ENCODE measurements around the gene TRHDE. TPM values are rescaled to one million over a fixed set of nuclear protein-coding genes. Genes with fewer than 3 reads are reported as not detected.

TRHDE gene
- total and polyA plus RNA-seq, 4 donors, result 0.19 to 7.5 (median 3.5) TPM

- Histone ChIP-seq H3K4me1 (ENCODE audit: control insufficient read depth in 5 of 5, insufficient read depth in 5 of 5, low read length in 5 of 5) (no peaks in the 10 kb centered on the region), H3K27me3 (ENCODE audit: control insufficient read depth in 3 of 3, insufficient read depth in 3 of 3, low read length in 2 of 3) (no peaks in the 10 kb centered on the region), H3K4me3 (no peak overlapping the region), H3K36me3 (ENCODE audit: control insufficient read depth in 4 of 4, insufficient read depth in 4 of 4, low read length in 4 of 4) (no peaks in the 10 kb centered on the region), H3K9me3 (ENCODE audit: control insufficient read depth in 4 of 4, insufficient read depth in 3 of 4, low read length in 3 of 4) (no peaks in the 10 kb centered on the region), H3K9ac (ENCODE audit: insufficient read depth in 1 of 2, low read length in 2 of 2) (no peak overlapping the region), H3K27ac (ENCODE audit: low read depth in 1 of 2, low read length in 1 of 2) (no peak overlapping the region)
- WGBS, 2 donors, result 85 to 88% methylated on average over 7 of the region's 7 CpGs
- no peak for TF ChIP-seq CTCF (IDR thresholded peaks at IDR 0.05; ENCODE audit: control extremely low read depth, extremely low read depth)
- ATAC-seq (ENCODE audit: insufficient read depth, low FRiP score) (no peak), DNase-seq (no peak)
These were observed 160.0 kb downstream of the TRHDE start for GRCh38 chr12:72432037-72432604.

GRCh38 chr12:72433298-72433697, 161.1 kb downstream of the TRHDE start:
- TF ChIP-seq CTCF (IDR thresholded peaks at IDR 0.05; ENCODE audit: control extremely low read depth, extremely low read depth), result no peak
- ATAC-seq (ENCODE audit: insufficient read depth, low FRiP score) (no peak), DNase-seq (no peak)
- Histone ChIP-seq H3K36me3 (ENCODE audit: control insufficient read depth in 4 of 4, insufficient read depth in 4 of 4, low read length in 4 of 4) (no peaks in the 10 kb centered on the region), H3K27ac (ENCODE audit: low read depth in 1 of 2, low read length in 1 of 2) (no peak overlapping the region), H3K9me3 (ENCODE audit: control insufficient read depth in 4 of 4, insufficient read depth in 3 of 4, low read length in 3 of 4) (no peaks in the 10 kb centered on the region), H3K4me3 (no peak overlapping the region), H3K4me1 (ENCODE audit: control insufficient read depth in 5 of 5, insufficient read depth in 5 of 5, low read length in 5 of 5) (no peaks in the 10 kb centered on the region), H3K27me3 (ENCODE audit: control insufficient read depth in 3 of 3, insufficient read depth in 3 of 3, low read length in 2 of 3) (no peaks in the 10 kb centered on the region), H3K9ac (ENCODE audit: insufficient read depth in 1 of 2, low read length in 2 of 2) (no peak overlapping the region)
- 70 to 95% methylated on average over 1 of the region's 1 CpG for WGBS, 2 donors

DNA sequence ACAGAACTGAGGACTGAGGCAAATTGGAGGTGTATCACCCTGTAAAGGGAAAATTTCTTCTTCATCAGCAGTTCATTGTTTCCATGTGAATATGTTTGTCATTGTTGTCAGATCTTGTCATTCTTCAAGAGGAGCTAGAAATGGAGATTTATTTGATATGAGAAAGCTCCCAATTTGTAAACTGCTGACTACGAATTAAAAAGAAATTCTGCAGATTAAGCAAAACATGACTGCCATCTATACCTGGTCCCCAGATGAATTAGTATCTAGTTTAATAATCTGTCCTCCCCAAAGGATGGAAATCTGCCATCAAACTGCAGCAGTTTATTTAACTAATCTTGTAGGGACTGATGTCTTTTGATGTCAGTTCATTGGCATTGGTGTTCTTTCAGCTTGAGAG, 162.8 kb downstream of the TRHDE start:
- no peak for TF ChIP-seq CTCF (IDR thresholded peaks at IDR 0.05; ENCODE audit: control extremely low read depth, extremely low read depth)
- Histone ChIP-seq H3K36me3 (ENCODE audit: control insufficient read depth in 4 of 4, insufficient read depth in 4 of 4, low read length in 4 of 4) (no peaks in the 10 kb centered on the region), H3K9me3 (ENCODE audit: control insufficient read depth in 4 of 4, insufficient read depth in 3 of 4, low read length in 3 of 4) (peaks cover 0 to 2% (median 0%) of the 10 kb centered on the region in 4 donors), H3K4me1 (ENCODE audit: control insufficient read depth in 5 of 5, insufficient read depth in 5 of 5, low read length in 5 of 5) (no peaks in the 10 kb centered on the region), H3K9ac (ENCODE audit: insufficient read depth in 1 of 2, low read length in 2 of 2) (no peak overlapping the region), H3K27me3 (ENCODE audit: control insufficient read depth in 3 of 3, insufficient read depth in 3 of 3, low read length in 2 of 3) (no peaks in the 10 kb centered on the region), H3K27ac (ENCODE audit: low read depth in 1 of 2, low read length in 1 of 2) (no peak overlapping the region), H3K4me3 (no peak overlapping the region)
- ATAC-seq (ENCODE audit: insufficient read depth, low FRiP score), result no peak
- DNase-seq, result no peak
- WGBS, 2 donors, result 80 to 87% methylated on average over 1 of the region's 1 CpG

- no peak for DNase-seq
- H3K9ac ChIP-seq (ENCODE audit: insufficient read depth in 1 of 2, low read length in 2 of 2), result no peak overlapping the region
- no peak overlapping the region for H3K4me3 ChIP-seq
- WGBS, 2 donors, result 83 to 91% methylated on average over 2 of the region's 2 CpGs
- no peaks in the 10 kb centered on the region for H3K27me3 ChIP-seq (ENCODE audit: control insufficient read depth in 3 of 3, insufficient read depth in 3 of 3, low read length in 2 of 3)
- no peak overlapping the region for H3K27ac ChIP-seq (ENCODE audit: low read depth in 1 of 2, low read length in 1 of 2)
- no peak for ATAC-seq (ENCODE audit: insufficient read depth, low FRiP score)
- TF ChIP-seq CTCF (IDR thresholded peaks at IDR 0.05; ENCODE audit: control extremely low read depth, extremely low read depth), result no peak
- H3K36me3 ChIP-seq (ENCODE audit: control insufficient read depth in 4 of 4, insufficient read depth in 4 of 4, low read length in 4 of 4), result no peaks in the 10 kb centered on the region
- no peaks in the 10 kb centered on the region for H3K4me1 ChIP-seq (ENCODE audit: control insufficient read depth in 5 of 5, insufficient read depth in 5 of 5, low read length in 5 of 5)
- peaks cover 0 to 5% (median 1%) of the 10 kb centered on the region in 4 donors for H3K9me3 ChIP-seq (ENCODE audit: control insufficient read depth in 4 of 4, insufficient read depth in 3 of 4, low read length in 3 of 4)
These were observed 170.0 kb downstream of the TRHDE start for GRCh38 chr12:72442217-72442616.
